ENCODE measurements around the gene RIN1.
"Not testable (repeated sequence)": the region's sequence is repeated elsewhere in the genome, so short reads cannot be mapped to it uniquely, and the experiment has no call there.

Gene RIN1

DNA sequence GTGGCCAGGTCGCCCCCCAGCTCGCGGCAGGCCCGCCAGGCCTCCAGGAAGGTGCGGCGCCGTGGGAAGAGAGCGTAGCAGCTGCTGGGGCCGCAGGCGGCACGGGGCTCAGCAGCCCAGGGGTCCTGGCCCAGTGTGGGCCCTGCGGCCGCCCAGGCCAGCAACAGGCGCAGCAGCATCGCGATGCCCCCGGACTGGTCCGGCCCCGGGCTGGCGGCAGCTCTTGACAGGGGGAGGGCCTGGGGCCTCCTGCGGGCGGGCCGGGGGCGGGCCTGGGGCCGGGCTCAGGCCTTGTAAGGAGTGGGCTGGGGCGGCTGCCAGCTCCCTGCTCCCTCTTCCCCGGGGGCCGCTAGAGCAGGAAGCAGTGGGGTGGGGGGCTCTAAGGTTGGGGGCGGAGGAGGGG lies 19.4 kb downstream of the RIN1 start, which contains the start of gene CD248:
CD248 (minus strand) TSS at position 196 of the 403 bp plus-strand sequence; CDS start at position 179, 17 bp downstream.
- no peak for DNase-seq

DNA sequence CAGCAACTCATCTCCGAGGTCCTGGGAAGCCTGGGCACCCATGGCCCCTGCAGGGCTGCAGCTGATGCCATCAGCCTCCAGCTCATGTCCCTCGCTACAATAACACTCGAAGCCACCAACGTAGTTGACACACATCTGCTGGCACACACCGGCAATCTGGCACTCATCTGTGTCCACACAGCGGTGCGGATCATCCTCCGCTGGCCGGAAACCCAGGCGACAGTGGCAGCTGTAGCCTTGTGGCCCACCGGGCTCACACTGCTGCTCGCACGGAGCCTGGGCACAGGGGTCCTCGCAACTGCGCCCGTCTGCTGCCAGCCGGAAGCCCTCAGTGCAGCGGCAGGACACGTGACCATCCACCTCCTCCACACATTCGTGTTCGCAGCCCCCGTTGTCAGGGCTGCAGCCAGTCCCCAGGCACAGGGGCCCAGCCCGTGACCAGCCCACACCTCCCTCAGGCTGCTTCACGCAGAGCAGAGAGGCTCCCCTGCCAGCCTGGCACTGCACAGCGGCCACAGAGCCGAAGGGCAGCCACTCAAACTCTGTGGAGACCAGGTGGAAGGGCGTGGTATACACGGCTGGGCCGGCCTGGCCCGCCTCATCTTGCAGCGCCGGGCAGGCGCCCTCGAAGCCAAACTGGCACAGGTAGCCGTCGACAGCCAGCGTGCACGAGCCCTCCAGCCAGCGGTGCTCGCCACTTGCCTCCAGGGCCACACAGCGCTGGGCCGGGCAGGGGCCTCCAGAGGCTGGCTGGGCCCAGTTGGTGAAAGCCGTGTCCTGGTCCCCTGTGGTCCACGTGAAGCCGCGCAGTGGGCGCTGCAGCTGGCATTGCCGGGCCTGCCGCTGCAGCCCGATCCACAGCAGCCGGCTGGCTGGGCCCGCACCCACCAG lies 20.1 kb downstream of the RIN1 start:
- no peak for DNase-seq

DNA sequence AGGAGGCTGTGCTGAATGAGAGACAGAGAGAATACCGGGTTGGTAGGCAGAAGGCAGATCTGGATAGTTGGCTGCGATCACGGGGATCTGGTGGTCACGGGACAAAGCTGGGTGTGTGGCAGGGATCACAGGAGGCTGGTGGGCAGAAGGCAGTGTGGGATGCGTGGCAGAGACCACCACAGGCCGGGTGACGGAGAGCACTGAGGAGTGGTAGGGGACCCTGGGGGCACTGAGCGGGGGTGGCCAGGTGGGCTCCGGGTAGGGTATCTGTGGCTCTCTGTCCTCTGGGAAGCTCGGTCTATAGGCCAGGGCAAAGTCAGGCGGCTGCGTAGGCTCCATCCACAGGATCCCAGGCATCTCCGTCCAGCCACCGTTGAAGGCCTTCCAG lies 20.7 kb downstream of the RIN1 start:
- DNase-seq, result no peak

DNA sequence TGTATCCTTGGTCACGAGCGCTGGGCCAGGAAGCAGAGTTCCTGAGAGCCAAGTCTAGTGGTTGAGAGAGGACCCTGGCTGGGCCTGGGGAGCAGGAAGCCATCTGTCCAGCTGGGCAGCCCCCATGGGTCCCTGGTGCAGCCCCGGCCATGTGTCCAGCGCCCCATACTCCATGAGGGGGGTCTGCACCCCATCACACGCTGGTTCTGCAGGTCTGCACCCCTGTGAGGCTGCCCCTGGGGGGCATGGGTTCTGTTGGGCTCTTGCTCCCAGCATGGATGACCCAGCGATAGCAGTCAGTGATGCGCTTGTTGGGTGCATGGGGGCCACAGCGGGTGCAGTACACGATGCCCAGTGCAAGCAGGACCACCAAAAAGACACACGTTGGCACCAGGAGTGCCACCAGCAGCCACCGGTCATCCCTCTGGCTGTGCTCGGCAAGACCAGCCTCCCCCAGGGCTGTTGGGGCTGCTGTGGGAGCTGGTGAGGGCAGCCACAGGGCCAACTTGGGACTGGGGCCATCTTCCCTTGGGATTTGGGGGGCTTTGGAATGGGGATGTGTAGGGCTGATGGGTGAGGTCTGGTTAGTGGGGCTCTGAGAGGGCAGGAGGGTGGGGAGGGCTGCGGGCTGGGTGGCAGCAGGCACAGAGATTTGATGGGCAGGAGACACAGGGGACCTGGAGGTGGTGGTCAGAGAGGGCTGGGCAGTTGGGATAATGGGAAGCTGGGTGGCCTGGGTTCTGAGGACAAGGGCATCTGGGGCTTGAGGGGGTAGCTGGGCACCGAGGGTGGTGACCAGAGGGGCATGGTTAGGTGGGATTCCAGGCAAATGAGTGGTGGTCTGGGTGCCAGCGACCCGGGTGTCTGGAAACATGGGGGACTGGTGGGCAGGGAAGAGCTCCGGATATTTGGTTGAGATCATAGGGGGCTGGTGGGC lies 21.4 kb downstream of the RIN1 start:
- DNase-seq, result no peak

DNA sequence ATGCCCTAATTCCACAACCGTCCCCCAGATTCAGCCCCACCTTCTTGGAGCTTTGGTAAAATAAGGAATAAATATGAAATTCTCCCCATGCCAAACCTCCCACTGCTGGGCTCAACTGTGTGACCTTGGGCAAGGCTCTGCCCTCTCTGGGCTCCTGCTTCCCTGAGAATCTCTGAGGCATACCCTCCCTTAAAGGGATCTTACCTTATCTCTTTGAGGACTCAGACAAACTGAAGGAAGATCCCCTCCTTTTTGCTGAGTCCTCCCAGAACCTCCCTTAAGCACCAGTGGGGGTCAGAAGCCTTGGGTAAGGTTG lies 22.1 kb downstream of the RIN1 start:
- DNase-seq, result no peak

DNA sequence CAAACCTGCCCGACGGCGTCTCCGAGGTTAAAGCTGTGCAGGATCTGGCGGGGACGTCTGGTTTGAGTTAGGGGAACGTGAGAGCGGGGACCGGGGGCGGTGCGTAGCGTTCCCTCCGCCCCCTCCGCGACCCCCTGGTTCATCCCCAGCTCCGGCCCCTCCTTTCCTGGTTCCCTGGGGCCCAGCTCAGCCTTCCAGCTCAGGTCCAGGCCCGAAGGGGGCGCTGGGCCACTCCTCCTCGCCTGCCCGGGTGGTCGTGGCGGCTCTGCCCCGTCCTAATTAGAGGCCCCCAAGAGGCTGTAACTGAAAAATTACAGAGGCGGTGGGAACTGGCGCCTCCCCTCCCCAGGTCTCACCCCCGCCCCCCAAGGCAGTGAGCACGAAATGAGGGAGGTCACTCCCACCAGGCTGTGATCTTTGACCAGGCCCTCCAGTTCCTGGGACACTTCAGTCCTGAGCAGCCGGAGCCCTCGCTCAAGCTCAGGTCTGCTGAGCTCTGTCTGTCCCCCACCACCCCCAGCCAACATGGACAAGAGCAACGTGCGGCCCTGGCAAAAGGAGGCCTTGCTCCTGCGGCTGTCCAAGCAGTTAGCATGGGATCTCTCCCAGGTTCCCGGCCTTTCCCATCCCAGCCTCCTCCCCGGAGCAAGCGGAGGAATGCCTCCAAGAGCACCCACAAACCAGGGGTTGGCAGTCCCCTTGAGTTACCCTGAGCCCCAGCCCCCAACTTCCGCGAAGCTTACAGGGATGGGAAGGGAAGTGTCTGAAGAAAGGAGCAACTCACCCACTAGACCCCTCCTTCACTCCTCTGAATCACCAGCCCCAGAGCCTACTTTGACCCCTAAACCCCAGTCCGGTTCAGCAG lies 22.7 kb downstream of the RIN1 start:
- DNase-seq, result no peak

DNA sequence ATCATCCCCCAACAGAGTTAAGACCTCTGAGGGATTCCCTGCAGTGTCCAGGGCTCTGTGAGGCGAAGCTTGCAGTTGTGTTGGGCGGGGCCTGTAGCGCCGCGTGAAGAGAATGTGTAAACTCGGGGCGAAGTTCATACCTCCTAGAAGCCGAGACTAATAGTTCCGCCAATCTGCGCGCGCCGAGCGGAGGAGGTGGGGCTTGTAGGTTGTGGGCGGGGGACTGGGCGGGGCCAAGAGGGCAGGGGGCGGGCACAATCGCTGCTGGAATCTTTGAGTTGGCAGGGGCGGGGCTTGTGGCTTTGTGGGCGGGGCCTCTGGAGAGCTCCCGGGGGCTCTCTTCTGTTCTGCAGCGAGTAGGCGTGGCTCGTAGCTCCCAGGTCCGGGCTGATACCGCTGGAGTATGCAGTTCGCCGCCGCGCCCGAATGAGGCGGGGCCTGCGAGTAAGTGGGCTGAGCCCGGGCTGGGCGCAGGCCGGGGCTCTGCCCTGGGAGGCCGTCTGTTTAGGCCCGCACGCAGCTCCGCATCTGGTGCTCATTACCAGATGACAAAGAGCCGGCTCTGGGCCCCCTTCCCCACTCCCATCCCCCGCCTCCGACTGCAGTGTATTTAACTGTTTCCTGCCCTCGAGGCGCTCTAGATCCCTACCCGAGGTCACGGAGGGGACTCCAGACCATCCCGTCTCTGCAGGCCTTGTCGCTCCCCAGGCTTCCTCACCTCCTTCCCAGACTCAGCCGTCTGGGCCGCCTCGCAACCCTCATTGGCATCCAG lies 23.5 kb downstream of the RIN1 start:
- peak; percentile 97 for DNase-seq

DNA sequence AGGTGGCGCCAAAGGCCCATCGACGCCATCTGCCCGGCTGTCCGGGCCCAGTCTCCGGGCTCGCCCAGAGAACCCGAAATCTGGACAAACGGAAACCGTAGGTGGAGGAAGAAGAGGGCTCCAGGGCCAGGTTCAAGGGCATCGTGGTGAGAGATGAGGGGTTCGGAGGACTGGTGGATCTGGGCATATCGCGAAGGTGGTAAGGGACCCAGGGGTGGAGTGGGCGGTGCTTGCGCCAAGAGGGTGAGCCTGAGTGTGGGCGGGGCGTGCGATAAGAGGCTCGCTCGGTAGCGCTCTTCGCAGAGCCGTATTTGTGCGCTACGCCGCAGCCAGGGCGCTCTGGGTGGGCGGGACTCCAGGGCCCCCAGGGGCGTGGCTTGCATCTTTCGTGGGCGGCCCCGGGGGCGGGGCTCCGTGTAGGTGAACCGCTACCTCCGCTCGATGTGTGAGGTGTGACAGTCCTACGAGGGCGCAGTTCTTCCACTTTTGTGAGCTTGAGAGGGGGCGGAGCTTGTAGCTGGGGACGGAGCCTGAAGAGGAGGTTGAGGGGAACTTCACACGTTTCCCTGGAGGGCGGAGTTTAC lies 24.2 kb downstream of the RIN1 start:
- peak; percentile 99 for DNase-seq

DNA sequence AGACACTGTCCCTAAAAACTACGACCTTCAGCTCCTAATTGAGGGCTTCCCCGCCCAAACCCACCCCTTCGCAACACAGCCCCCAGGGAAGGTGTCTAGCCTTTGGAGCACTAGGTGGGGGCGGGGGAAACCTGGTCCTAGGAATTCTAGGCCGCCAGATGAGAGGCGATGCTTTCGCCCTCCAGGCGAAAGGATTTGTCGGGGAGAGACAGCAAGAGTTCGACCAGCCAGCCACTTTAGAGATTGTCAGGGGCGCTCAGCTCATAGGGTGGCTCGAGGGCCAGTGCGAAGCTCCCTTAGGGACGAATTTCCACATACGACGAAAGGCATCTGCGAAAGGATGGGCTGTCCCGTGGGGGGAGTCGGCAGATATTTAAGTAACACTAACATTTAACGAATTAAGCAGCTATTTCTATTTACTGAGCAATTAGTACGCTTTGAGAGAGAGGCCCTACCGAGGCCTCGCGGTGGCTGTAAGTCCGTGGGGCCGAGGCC lies 24.7 kb downstream of the RIN1 start:
- no peak for DNase-seq

DNA sequence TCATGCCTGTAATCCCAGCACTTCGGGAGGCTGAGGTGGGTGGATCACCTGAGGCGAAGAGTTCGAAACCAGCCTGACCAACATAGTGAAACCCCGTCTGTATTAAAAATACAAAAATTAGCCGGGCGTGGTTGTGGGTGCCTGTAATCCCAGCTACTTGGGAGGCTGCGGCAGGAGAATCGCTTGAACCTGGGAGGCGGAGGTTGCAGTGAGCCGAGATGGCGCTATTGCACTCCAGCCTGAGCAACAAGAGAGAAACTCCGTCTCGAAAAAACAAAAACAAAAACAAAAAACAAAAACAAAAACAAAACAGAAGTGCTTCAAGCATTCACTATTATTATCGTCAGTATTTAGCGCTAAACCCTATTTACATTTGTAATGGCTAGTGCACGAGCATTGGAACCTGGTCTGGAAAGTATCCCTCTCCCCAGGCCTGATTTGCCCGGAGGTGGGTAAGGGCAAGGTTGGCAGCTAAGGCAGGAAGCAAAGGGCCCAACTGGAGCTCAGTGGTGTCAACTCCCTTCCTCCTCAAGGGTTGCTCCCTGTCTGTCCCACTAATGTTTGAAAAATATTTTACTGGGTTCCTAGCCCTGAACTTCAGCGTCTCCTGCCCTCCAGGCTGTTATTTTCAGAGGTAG lies 25.3 kb downstream of the RIN1 start:
- not testable (repeated sequence) for DNase-seq

DNA sequence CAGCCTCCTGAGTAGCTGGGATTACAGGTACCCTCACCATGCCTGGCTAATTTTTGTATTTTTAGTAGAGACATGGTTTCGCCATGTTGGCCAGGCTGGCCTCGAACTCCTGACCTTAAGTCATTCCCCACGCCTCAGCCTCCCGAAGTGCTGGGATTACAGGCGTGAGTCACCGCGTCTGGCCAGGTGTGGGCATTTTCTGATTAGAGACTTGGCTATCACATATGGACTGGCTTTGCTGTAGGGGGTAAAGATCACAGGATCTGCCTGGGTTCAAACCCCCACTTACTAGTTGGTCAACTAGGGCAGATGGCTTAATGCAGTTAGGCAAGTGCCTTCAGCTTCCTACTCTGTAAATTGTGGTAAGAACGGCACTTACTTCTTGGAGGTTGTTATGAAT lies 25.9 kb downstream of the RIN1 start:
- DNase-seq, result no peak

DNA sequence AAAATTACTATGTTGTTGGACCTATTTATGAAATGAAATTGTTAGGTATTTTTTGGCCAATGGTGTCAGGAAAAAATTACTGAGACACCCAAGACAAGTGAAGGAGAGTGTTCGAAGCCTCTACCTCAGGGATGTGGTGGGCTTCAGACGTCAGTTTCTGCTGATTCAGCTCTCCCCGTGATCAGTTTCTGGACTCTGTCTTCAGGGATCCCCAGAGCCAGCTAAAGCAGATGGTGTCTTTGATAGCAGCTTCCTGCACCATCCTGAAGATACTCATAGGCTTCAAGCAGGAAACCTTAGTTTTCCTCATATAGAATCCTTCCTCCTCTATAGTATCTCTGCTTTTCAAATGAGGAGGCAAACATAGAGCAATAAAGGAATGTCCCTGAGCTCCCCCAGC lies 26.8 kb downstream of the RIN1 start:
- no peak for DNase-seq

DNA sequence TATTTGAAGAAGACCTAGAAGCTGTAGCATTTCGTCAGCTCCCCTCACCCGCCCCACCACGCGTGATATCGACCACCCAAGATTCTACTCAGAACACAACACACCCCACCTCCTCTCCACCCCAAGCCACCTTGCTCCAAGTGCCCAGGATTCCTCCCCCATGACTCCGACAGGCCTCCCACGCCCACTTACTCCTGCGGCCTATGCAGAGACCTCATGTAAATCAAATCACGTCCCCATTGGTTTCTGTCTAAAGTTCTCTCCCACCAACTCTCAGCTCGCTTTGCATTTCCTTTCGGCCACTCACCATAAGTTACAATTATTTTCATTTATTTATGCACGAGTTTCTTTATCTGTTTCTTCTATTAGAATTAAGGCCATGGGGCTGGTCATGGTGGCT lies 33.6 kb downstream of the RIN1 start:
- DNase-seq, result no peak

DNA sequence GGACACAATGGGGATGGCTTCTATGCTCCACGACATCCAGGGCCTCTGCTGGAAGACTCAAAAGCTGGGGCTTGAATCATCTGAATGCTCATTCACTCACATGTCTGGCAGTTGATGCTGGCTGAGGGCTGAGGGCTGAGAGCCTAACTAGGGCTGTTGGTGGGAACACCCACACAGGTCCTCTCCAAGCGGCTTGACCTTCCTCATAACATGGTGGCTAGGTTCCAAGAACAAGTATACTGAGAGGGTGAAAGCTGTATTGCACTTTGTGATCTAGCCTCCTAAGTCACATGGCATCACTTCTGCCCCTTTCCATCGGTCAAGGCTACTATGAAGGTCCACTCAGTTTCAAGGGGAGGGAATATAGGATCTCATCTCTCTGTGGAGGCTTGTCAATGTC lies 37.0 kb downstream of the RIN1 start:
- no peak for DNase-seq

DNA sequence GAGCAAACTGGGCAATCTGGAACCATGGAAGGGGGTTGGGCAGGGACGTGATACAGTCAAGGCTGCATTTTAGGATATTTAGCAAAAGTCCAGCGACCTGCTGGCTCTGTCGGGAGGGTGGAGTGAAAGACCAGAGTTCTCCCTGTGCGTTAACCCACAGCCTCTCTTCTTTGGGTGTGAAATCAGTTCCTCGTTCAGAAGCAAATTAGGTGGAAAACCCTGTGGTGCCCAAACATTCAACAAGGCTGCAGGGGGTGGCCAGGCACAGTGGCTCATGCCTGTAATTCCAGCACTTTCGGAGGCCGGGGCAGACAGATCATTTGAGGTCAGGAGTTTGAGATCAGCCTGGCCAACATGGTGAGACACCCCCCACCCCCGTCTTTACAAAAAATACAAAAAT lies 38.6 kb downstream of the RIN1 start:
- no peak for DNase-seq

DNA sequence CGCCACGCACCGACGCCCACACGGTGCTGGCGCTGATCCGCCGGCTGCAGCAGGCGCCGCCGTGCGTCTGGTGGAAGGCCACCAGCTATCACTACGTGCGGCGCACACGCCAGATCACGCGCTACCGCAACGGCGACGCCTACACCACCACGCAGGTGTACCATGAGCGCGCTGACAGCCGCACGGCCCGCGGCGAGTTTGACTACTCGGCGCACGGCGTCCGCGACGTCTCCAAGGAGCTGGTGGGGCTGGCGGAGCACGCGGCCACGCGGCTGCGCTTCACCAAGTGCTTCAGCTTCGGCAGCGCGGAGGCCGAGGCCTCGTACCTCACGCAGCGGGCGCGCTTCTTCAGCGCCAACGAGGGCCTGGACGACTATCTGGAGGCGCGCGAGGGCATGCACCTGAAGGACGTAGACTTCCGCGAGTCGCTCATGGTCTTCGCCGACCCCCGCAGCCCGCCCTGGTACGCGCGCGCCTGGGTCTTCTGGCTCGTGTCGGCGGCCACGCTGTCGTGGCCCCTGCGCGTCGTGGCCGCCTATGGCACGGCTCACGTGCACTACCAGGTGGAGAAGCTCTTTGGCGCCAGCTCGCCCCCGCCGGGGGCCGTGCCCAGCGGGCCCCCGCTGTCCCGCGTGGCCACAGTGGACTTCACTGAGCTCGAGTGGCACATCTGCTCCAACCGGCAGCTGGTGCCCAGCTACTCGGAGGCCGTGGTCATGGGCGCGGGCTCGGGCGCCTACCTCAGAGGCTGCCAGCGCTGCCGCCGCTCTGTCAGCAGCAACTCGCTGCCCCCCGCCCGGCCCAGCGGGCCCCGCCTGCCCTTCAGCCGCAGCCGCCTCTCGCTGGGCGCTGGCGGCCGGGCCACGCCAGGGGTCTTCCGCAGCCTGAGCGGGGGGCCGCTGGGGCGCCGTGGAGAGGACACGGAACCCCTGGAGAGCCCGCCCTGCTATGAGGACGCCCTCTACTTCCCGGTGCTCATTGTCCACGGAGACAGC lies 41.3 kb downstream of the RIN1 start:
- no peak for DNase-seq

DNA sequence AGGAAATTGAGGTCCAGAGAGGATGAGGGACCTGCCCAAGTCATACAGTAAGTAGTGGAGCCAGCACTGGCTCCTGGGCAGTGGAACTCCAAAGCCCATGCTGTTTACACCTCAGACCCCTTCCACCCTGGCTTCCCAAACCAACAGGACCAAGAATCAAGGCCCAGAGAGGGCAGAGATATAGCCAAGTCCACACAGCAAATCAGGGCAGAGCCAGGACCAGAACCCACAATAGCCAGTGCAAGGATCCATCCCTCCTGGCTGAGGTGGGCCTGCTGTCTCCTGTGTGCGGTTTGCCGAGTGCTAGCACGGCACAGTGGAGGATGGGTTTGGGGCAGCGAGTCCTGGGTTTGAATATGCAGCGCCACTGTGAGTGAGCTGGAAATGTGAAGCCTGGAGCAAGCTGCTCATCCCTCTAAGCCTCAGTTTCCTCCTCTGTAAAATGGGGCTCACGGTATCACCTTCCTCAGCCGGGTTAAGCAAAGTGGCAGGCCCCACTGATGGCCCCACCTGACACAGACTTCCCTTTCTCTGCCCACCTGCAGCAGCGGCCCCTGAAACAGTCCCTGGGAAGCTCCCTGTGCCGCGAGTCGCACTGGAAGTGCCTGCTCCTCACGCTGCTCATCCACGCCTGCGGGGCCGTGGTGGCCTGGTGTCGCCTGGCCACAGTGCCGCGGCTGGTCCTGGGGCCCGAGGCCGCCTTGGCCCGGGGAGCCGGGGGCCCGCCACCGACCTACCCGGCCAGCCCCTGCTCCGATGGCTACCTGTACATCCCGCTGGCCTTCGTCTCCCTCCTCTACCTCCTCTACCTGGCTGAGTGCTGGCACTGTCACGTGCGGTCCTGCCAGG lies 42.2 kb downstream of the RIN1 start:
- DNase-seq, result no peak

DNA sequence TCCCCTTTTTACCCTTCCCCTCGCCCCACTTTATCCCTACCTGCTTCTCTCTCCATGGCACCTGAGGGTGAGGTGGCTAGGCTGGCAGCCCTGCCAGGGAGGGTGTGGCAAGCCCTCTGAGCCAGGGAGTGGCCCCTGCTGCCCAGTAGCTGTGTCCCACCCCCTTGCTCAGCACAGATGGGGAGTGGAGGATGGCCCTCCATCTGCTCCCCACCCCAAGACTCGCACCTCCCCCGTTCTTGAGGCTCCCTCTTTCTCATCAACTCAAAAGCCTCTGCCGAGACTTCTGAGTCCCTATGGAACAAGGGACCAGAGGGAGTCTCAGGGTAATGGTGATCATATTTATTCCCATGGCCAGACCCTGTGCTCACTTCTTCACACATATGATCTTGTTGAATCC lies 42.9 kb downstream of the RIN1 start:
- DNase-seq, result no peak
